K562 (cell line): ENCODE results near the gene DCTN5. TPM values are rescaled to one million over a fixed set of nuclear protein-coding genes. Genes with fewer than 3 reads are reported as not detected.

Experiments used
- ATF6 ChIP-seq: sonication (generic); formaldehyde crosslinking; IDR thresholded peaks from 2 replicates; pipeline ENCODE4 v1.4.0; 2020; ENCODE audit warnings: mild to moderate bottlenecking, missing genetic modification reagents
- CBFB ChIP-seq: sonication (generic); formaldehyde crosslinking; IDR thresholded peaks from 2 replicates; pipeline ENCODE4 v1.4.0; 2020; ENCODE audit warnings: mild to moderate bottlenecking, missing genetic modification reagents
- E2F3 ChIP-seq: fragments of 250-450 bp; sonication (Bioruptor Pico); IDR thresholded peaks from 2 replicates; pipeline ENCODE4 v1.4.0; 2020; ENCODE audit warnings: mild to moderate bottlenecking
- HMG20B ChIP-seq: fragments of 250-450 bp; sonication (Bioruptor Pico); IDR thresholded peaks from 2 replicates; pipeline ENCODE4 v1.5.0; 2021; ENCODE audit warnings: mild to moderate bottlenecking
- KAT2B ChIP-seq: IDR thresholded peaks from one replicate; pipeline ENCODE4 v1.6.1; 2012; ENCODE audit warnings: low read depth, mild to moderate bottlenecking, control low read depth, inconsistent platforms, low read length, moderate library complexity
- MTA3 ChIP-seq: fragments of 450-650 bp; formaldehyde crosslinking; IDR thresholded peaks from 2 replicates; pipeline ENCODE4 v1.6.1; 2017; ENCODE audit warnings: mild to moderate bottlenecking, borderline replicate concordance
- POLR2AphosphoS5 ChIP-seq: IDR thresholded peaks from 2 replicates; pipeline ENCODE4 v1.6.1; 2011; ENCODE audit warnings: mild to moderate bottlenecking, low read depth, low read length, moderate library complexity; ENCODE audit not compliant: control insufficient read depth, insufficient read depth
- TAF15 ChIP-seq: fragments of 200-400 bp; formaldehyde crosslinking; IDR thresholded peaks from 2 replicates; pipeline ENCODE4 v1.6.1; 2017; ENCODE audit warnings: mild to moderate bottlenecking, low read depth, low read length, moderate library complexity
- TCF3 ChIP-seq: sonication (generic); formaldehyde crosslinking; IDR thresholded peaks from 2 replicates; pipeline ENCODE4 v1.4.0; 2020; ENCODE audit warnings: mild to moderate bottlenecking, missing genetic modification reagents
- TCF7 ChIP-seq: sonication (generic); IDR thresholded peaks from 2 replicates; pipeline ENCODE4 v1.6.1; 2016; ENCODE audit warnings: antibody characterized with exemption, borderline replicate concordance
- XRCC3 ChIP-seq: fragments of 450-650 bp; IDR thresholded peaks from 2 replicates; pipeline ENCODE4 v1.6.1; 2017; ENCODE audit warnings: mild to moderate bottlenecking, moderate library complexity
- ZBTB1 ChIP-seq: sonication (generic); formaldehyde crosslinking; IDR thresholded peaks from 2 replicates; pipeline ENCODE4 v1.8.1; 2023; ENCODE audit warnings: missing genetic modification reagents, low read depth, mild to moderate bottlenecking, borderline replicate concordance
- ZMIZ1 ChIP-seq, 2 experiments: fragments of 150-350 bp in 1 of 2; IDR thresholded peaks; 2 replicates each; pipeline ENCODE4 v1.6.1; 2012 to 2016; ENCODE audit warnings: low read depth in 2 of 2, low read length in 2 of 2, mild to moderate bottlenecking in 1 of 2, moderate library complexity in 1 of 2
- ZNF175 ChIP-seq: fragments of 200-800 bp; sonication (Bioruptor generic); IDR thresholded peaks from 2 replicates; pipeline ENCODE4 v1.6.1; 2016; ENCODE audit warnings: low read depth, mild to moderate bottlenecking, missing genetic modification characterization, missing compliant biosample characterization
- ZNF274 ChIP-seq: IDR thresholded peaks from 2 replicates; pipeline ENCODE4 v1.6.1; 2011; ENCODE audit warnings: low read depth, mild to moderate bottlenecking, low read length, moderate library complexity, borderline replicate concordance
- ZNF277 ChIP-seq: fragments of 250-450 bp; sonication (Bioruptor Pico); IDR thresholded peaks from 2 replicates; pipeline ENCODE4 v1.8.0; 2022; ENCODE audit warnings: inconsistent platforms, mild to moderate bottlenecking, moderate library complexity, borderline replicate concordance
- ZNF282 ChIP-seq: sonication (generic); formaldehyde crosslinking; IDR thresholded peaks from 2 replicates; pipeline ENCODE4 v1.8.1; 2023; ENCODE audit warnings: missing genetic modification reagents
- ZNF436 ChIP-seq: fragments of 250-450, 450-650 bp; sonication (Bioruptor Pico); formaldehyde crosslinking; IDR thresholded peaks from 2 replicates; pipeline ENCODE4 v1.7.0; 2020; ENCODE audit warnings: mild to moderate bottlenecking
- polyA plus RNA-seq, 8 experiments: library from polyadenylated mRNA; depleted of rRNA in 4 of 8; stranded (reverse) in 5 of 8; unstranded in 3 of 8; fragments of >200 nt; fragmentation: Nextera tagmentation in 2 of 8; fragmentation: Illumina TruSeq in 1 of 8; extraction: Ambion mirVana in 2 of 8; extraction: Trizol in 1 of 8; gene quantifications; 2 replicates each; pipeline versions ENCODE4 v1.2.1 to v1.2.3, GENCODE V29; 2011 to 2014; ENCODE audit warnings: inconsistent platforms in 1 of 8, missing spikeins in 1 of 8
- total RNA-seq, 7 experiments: library from RNA; depleted of rRNA in 6 of 7; stranded (reverse); fragments of >200 nt in 6 of 7; fragmentation: Illumina TruSeq in 2 of 7; extraction: Trizol in 2 of 7; gene quantifications; 2 replicates each; pipeline versions ENCODE4 v1.2.1 to v1.2.3, GENCODE V29; 2011 to 2021; ENCODE audit warnings: low replicate concordance in 1 of 7

DCTN5 gene
- total and polyA plus RNA-seq, 9 of the 15 experiments (the other 6 are each of a cell fraction or from before 2014, with no cell fraction given): 35.8 to 149 (median 75.9) TPM

GRCh38 chr16:23678430-23679273 is 37.4 kb downstream of the DCTN5 start, which contains the start of gene PLK1 (continued):
- no peak for TF ChIP-seq TCF7
- no peak for TF ChIP-seq XRCC3
- no peak for TF ChIP-seq ZNF282 (CRISPR knock-in tag)
- TF ChIP-seq ZBTB1 (CRISPR knock-in tag): no peak
- 0 out of 2 replicates have a peak, but pooled peaks have one; percentile 66 for TF ChIP-seq ATF6 (CRISPR knock-in tag)
- no peak for TF ChIP-seq ZNF277 (CRISPR knock-in tag)
- 0 out of 2 replicates have a peak, but pooled peaks have one; percentile 32 for TF ChIP-seq TCF3 (CRISPR knock-in tag)
- peak in 1 of 2 experiments; percentile 14; a peak in 1 of 4 replicates for TF ChIP-seq ZMIZ1 (IDR thresholded peaks at IDR 0.05; ENCODE audit: low read depth in 2 of 2, low read length in 2 of 2)
- TF ChIP-seq CBFB (CRISPR knock-in tag): no peak
- TF ChIP-seq POLR2AphosphoS5: peak; percentile 45; the same call in 1 of the 2 replicates
- no peak; the same call in 1 of the 2 replicates for TF ChIP-seq MTA3
- no peak for TF ChIP-seq ZNF274
- TF ChIP-seq ZNF175: no peak
- no peak for TF ChIP-seq HMG20B
- no peak for TF ChIP-seq TAF15
- no peak for TF ChIP-seq ZNF436 (CRISPR knock-in tag)
- no peak for TF ChIP-seq KAT2B
- TF ChIP-seq E2F3 (CRISPR knock-in tag): no peak
